Tibial nerve (tissue), 4 donors: ENCODE measurements around the gene PDLIM5. TPM values are rescaled to one million over a fixed set of nuclear protein-coding genes. Genes with fewer than 3 reads are reported as not detected.

Experiments used
- DNase-seq, 2 donors: peaks; one replicate each; pipeline ENCODE4 v3.0.0-alpha.2; 2019; ENCODE audit warnings: low spot score in 2 of 2
- H3K27ac ChIP-seq, 4 donors: fragments of 200-600 bp; sonication (generic) in 3 of 4; one replicate each; pipeline ENCODE4 v1.5.1; 2017 to 2019; ENCODE audit warnings: mild to moderate bottlenecking in 1 of 4
- H3K27me3 ChIP-seq, 2 donors: fragments of 200-600 bp; sonication (generic) in 1 of 2; one replicate each; pipeline versions ENCODE4 v1.5.1 to v1.6.0; 2017 to 2019
- H3K36me3 ChIP-seq, 3 donors: fragments of 200-600 bp; sonication (generic); one replicate each; pipeline ENCODE4 v1.5.1; 2018 to 2019
- H3K4me1 ChIP-seq, 4 donors: fragments of 200-600 bp; sonication (generic) in 3 of 4; one replicate each; pipeline ENCODE4 v1.5.1; 2017 to 2019
- H3K4me3 ChIP-seq, 4 donors: fragments of 200-600 bp; sonication (generic) in 3 of 4; one replicate each; pipeline ENCODE4 v1.5.1; 2017 to 2019; ENCODE audit warnings: mild to moderate bottlenecking in 1 of 4, moderate library complexity in 1 of 4
- H3K9me3 ChIP-seq, 4 donors: fragments of 200-600 bp; sonication (generic) in 3 of 4; one replicate each; pipeline ENCODE4 v1.5.1; 2017 to 2019
- CTCF ChIP-seq, 5 experiments: fragments of 200-600 bp in 3 of 5; fragments of 450-650 bp in 2 of 5; sonication (generic) in 3 of 5; IDR thresholded peaks; one replicate each; pipeline ENCODE4 v1.5.1; 2016 to 2019; ENCODE audit warnings: antibody characterized with exemption in 5 of 5, mild to moderate bottlenecking in 3 of 5, moderate library complexity in 2 of 5
- EP300 ChIP-seq, 2 donors: sonication (generic); formaldehyde crosslinking; IDR thresholded peaks; one replicate each; pipeline ENCODE4 v1.6.1; 2017; ENCODE audit warnings: antibody characterized with exemption in 2 of 2, mild to moderate bottlenecking in 1 of 2
- POLR2A ChIP-seq, 2 donors: fragments of 450-650 bp; IDR thresholded peaks; one replicate each; pipeline ENCODE4 v1.6.1; 2017; ENCODE audit warnings: antibody characterized with exemption in 2 of 2, mild to moderate bottlenecking in 2 of 2, moderate library complexity in 2 of 2
- WGBS, 2 donors: methylation state at CpG; one replicate each; pipeline ENCODE4 v1.1.5; 2018; 5-methylcytosine and 5-hydroxymethylcytosine counted together
- total RNA-seq, 4 donors: library from RNA; depleted of rRNA; stranded (reverse); fragments of >200 nt; gene quantifications; one replicate each; pipeline ENCODE4 v1.1.0, GENCODE V29; 2016

The PDLIM5 gene
- total RNA-seq, 4 donors from 2014 or later: 73.5 to 117 (median 98.2) TPM

- H3K9me3 ChIP-seq: no peaks in the 10 kb centered on the region
- no peaks in the 10 kb centered on the region for H3K27me3 ChIP-seq
- no peak for DNase-seq
- TF ChIP-seq CTCF (IDR thresholded peaks at IDR 0.05) (no peak), EP300 (IDR thresholded peaks at IDR 0.05) (no peak), POLR2A (IDR thresholded peaks at IDR 0.05) (no peak)
- H3K4me1 ChIP-seq: no peaks in the 10 kb centered on the region
- H3K27ac ChIP-seq: no peak overlapping the region
- no peaks in the 10 kb centered on the region for H3K36me3 ChIP-seq
- H3K4me3 ChIP-seq: no peak overlapping the region
- 80% methylated on average over 2 of the region's 2 CpGs for WGBS, 2 donors
These were observed 222.2 kb downstream of the PDLIM5 start for GRCh38 chr4:94673961-94674360.

- Histone ChIP-seq H3K27me3 (no peaks in the 10 kb centered on the region), H3K4me1 (no peaks in the 10 kb centered on the region), H3K27ac (no peak overlapping the region), H3K4me3 (no peak overlapping the region), H3K9me3 (no peaks in the 10 kb centered on the region), H3K36me3 (no peaks in the 10 kb centered on the region)
- TF ChIP-seq EP300 (IDR thresholded peaks at IDR 0.05) (no peak), CTCF (IDR thresholded peaks at IDR 0.05) (no peak), POLR2A (IDR thresholded peaks at IDR 0.05) (no peak)
- no peak for DNase-seq
- 48% methylated on average over 2 of the region's 2 CpGs for WGBS, 2 donors
These were observed 225.2 kb downstream of the PDLIM5 start for GRCh38 chr4:94676970-94677369.

- DNase-seq: no peak
- Histone ChIP-seq H3K9me3 (no peaks in the 10 kb centered on the region), H3K27me3 (no peaks in the 10 kb centered on the region), H3K27ac (no peak overlapping the region), H3K36me3 (no peaks in the 10 kb centered on the region), H3K4me1 (no peaks in the 10 kb centered on the region), H3K4me3 (no peak overlapping the region)
- TF ChIP-seq CTCF (IDR thresholded peaks at IDR 0.05) (no peak), POLR2A (IDR thresholded peaks at IDR 0.05) (no peak), EP300 (IDR thresholded peaks at IDR 0.05) (no peak)
These were observed 227.2 kb downstream of the PDLIM5 start for GRCh38 chr4:94678896-94679295.

- Histone ChIP-seq H3K36me3 (no peaks in the 10 kb centered on the region), H3K4me1 (no peaks in the 10 kb centered on the region), H3K27ac (no peak overlapping the region), H3K9me3 (no peaks in the 10 kb centered on the region), H3K27me3 (no peaks in the 10 kb centered on the region), H3K4me3 (no peak overlapping the region)
- no peak for DNase-seq
- 66 to 70% methylated on average over 10 of the region's 10 CpGs for WGBS, 2 donors
- TF ChIP-seq POLR2A (IDR thresholded peaks at IDR 0.05): no peak
- no peak for TF ChIP-seq CTCF (IDR thresholded peaks at IDR 0.05)
- no peak for TF ChIP-seq EP300 (IDR thresholded peaks at IDR 0.05)
These were observed 228.6 kb downstream of the PDLIM5 start for GRCh38 chr4:94680176-94680862.

- no peaks in the 10 kb centered on the region for H3K9me3 ChIP-seq
- no peak for TF ChIP-seq POLR2A (IDR thresholded peaks at IDR 0.05)
- TF ChIP-seq EP300 (IDR thresholded peaks at IDR 0.05): no peak
- TF ChIP-seq CTCF (IDR thresholded peaks at IDR 0.05): no peak
- H3K27me3 ChIP-seq: no peaks in the 10 kb centered on the region
- DNase-seq: no peak
- H3K27ac ChIP-seq: no peak overlapping the region
- 95 to 97% methylated on average over 5 of the region's 5 CpGs for WGBS, 2 donors
- H3K4me3 ChIP-seq: no peak overlapping the region
- H3K36me3 ChIP-seq: no peaks in the 10 kb centered on the region
- H3K4me1 ChIP-seq: no peaks in the 10 kb centered on the region
These were observed 234.3 kb downstream of the PDLIM5 start for GRCh38 chr4:94686086-94686485.
